ENCODE data around the gene NEIL1.

The NEIL1 gene

DNA sequence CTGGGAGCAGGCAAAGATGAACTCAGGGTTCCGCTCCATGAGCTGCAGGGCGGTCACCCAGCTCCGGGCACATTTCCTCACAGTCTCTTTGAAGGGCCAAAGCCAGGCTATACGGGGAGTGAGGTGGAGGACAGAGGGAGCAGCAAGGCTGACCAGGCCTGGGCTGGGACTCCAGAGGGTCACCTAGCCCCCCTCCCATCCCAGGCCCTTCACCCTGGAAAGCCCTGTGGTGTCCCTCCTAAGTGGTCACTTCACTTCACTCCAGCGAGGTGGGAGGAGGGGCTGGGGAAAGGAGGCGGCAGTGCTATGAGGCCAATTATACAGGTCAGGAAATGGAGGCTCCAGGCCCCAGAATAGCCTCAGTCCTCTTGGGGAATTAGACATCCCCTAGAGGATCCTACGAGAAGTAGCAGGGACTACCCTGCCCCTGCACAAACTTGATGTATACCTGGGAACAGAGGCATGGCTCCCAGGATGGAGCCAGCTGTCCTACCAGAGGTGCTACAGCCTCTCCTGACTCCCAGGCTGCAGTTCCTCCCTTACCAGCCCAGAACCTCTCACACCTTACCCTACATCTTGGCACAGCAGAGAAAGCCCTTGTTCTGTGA lies 15.9 kb downstream of the NEIL1 start:
- peaks cover 2 to 8% (median 7%) of the 10 kb centered on the region in 5 donors for H3K4me1 ChIP-seq (ENCODE audit: control insufficient read depth in 5 of 5, insufficient read depth in 5 of 5, low read length in 5 of 5)
- H3K4me3 ChIP-seq (ENCODE audit: low read depth in 1 of 5, low read length in 5 of 5) = no peak overlapping the region
- no peaks in the 10 kb centered on the region for H3K9me3 ChIP-seq (ENCODE audit: control insufficient read depth in 5 of 5, low read length in 5 of 5)
- H3K27ac ChIP-seq (ENCODE audit: low read depth, low read length) = no peak overlapping the region
- no peak overlapping the region for H3K9ac ChIP-seq (ENCODE audit: low read length in 5 of 5)
- H3K36me3 ChIP-seq (ENCODE audit: control insufficient read depth in 5 of 5, insufficient read depth in 5 of 5, low read length in 5 of 5) = peaks cover 3 to 92% (median 90%) of the 10 kb centered on the region in 5 donors
- no peaks in the 10 kb centered on the region for H3K27me3 ChIP-seq (ENCODE audit: control insufficient read depth in 5 of 5, insufficient read depth in 4 of 5, low read length in 5 of 5)

GRCh38 chr15:75363786-75364185 lies 16.9 kb downstream of the NEIL1 start:
- Histone ChIP-seq H3K27ac (ENCODE audit: low read depth, low read length) (no peak overlapping the region), H3K27me3 (ENCODE audit: control insufficient read depth in 5 of 5, insufficient read depth in 4 of 5, low read length in 5 of 5) (no peaks in the 10 kb centered on the region), H3K9ac (ENCODE audit: low read length in 5 of 5) (no peak overlapping the region), H3K4me3 (ENCODE audit: low read depth in 1 of 5, low read length in 5 of 5) (no peak overlapping the region), H3K4me1 (ENCODE audit: control insufficient read depth in 5 of 5, insufficient read depth in 5 of 5, low read length in 5 of 5) (peaks cover 2 to 11% (median 9%) of the 10 kb centered on the region in 5 donors), H3K9me3 (ENCODE audit: control insufficient read depth in 5 of 5, low read length in 5 of 5) (no peaks in the 10 kb centered on the region), H3K36me3 (ENCODE audit: control insufficient read depth in 5 of 5, insufficient read depth in 5 of 5, low read length in 5 of 5) (peaks cover 3 to 81% (median 80%) of the 10 kb centered on the region in 5 donors)

DNA sequence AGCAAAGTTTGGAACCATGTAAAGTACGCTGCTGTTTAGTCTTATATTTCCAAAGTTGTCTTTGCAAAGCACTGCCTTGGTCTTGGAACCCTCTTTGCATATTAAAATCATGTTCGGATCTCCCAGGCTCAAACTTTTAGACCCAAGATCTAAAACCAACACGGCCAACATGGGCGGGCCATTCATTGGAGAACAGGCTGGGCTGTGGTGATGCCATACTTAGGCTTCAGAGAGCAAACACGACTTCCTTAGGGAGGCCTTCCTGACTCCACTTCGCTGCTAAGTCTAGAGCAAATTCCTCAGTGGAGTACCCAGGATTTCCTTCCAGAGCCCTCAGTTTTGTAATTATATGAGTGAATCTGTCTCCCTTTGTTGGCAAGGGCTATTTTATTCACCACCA lies 18.0 kb downstream of the NEIL1 start:
- H3K9ac ChIP-seq (ENCODE audit: low read length in 5 of 5) = no peak overlapping the region
- H3K9me3 ChIP-seq (ENCODE audit: control insufficient read depth in 5 of 5, low read length in 5 of 5) = no peaks in the 10 kb centered on the region
- H3K4me1 ChIP-seq (ENCODE audit: control insufficient read depth in 5 of 5, insufficient read depth in 5 of 5, low read length in 5 of 5) = peaks cover 5 to 22% (median 20%) of the 10 kb centered on the region in 5 donors
- H3K27ac ChIP-seq (ENCODE audit: low read depth, low read length) = no peak overlapping the region
- H3K36me3 ChIP-seq (ENCODE audit: control insufficient read depth in 5 of 5, insufficient read depth in 5 of 5, low read length in 5 of 5) = peaks cover 3 to 71% (median 69%) of the 10 kb centered on the region in 5 donors
- H3K4me3 ChIP-seq (ENCODE audit: low read depth in 1 of 5, low read length in 5 of 5) = no peak overlapping the region
- H3K27me3 ChIP-seq (ENCODE audit: control insufficient read depth in 5 of 5, insufficient read depth in 4 of 5, low read length in 5 of 5) = no peaks in the 10 kb centered on the region

DNA sequence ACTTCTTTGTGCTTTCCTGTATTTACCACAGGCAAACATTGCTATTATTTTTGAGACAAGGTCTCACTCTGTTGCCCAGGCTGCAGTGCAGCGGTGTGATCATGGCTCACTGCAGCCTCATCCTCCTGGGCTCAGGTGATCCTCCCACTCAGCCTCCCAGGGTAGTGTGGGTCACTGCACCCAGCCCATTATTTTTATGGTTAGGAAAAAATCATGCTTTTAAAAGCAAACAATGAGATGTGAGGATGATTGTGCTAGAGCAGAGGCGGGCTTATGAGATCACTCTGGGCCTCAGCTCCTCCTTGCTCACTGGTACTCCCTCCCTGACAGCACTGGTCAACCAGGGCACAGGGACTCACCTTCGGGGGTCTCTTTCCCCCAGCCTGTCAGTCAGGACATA lies 19.3 kb downstream of the NEIL1 start:
- peaks cover 7 to 62% (median 60%) of the 10 kb centered on the region in 5 donors for H3K36me3 ChIP-seq (ENCODE audit: control insufficient read depth in 5 of 5, insufficient read depth in 5 of 5, low read length in 5 of 5)
- no peak overlapping the region for H3K4me3 ChIP-seq (ENCODE audit: low read depth in 1 of 5, low read length in 5 of 5)
- H3K9ac ChIP-seq (ENCODE audit: low read length in 5 of 5) = no peak overlapping the region
- no peaks in the 10 kb centered on the region for H3K27me3 ChIP-seq (ENCODE audit: control insufficient read depth in 5 of 5, insufficient read depth in 4 of 5, low read length in 5 of 5)
- no peaks in the 10 kb centered on the region for H3K9me3 ChIP-seq (ENCODE audit: control insufficient read depth in 5 of 5, low read length in 5 of 5)
- H3K4me1 ChIP-seq (ENCODE audit: control insufficient read depth in 5 of 5, insufficient read depth in 5 of 5, low read length in 5 of 5) = peaks cover 5 to 27% (median 22%) of the 10 kb centered on the region in 5 donors
- H3K27ac ChIP-seq (ENCODE audit: low read depth, low read length) = no peak overlapping the region

- Histone ChIP-seq H3K4me1 (ENCODE audit: control insufficient read depth in 5 of 5, insufficient read depth in 5 of 5, low read length in 5 of 5) (peaks cover 5 to 27% (median 22%) of the 10 kb centered on the region in 5 donors), H3K27ac (ENCODE audit: low read depth, low read length) (peak overlapping the region; percentile 99), H3K4me3 (ENCODE audit: low read depth in 1 of 5, low read length in 5 of 5) (peak overlapping the region in 2 of 5 donors; percentile 67 to 82), H3K27me3 (ENCODE audit: control insufficient read depth in 5 of 5, insufficient read depth in 4 of 5, low read length in 5 of 5) (no peaks in the 10 kb centered on the region), H3K36me3 (ENCODE audit: control insufficient read depth in 5 of 5, insufficient read depth in 5 of 5, low read length in 5 of 5) (peaks cover 10 to 62% (median 60%) of the 10 kb centered on the region in 5 donors), H3K9me3 (ENCODE audit: control insufficient read depth in 5 of 5, low read length in 5 of 5) (no peaks in the 10 kb centered on the region), H3K9ac (ENCODE audit: low read length in 5 of 5) (peak overlapping the region in 2 of 5 donors; percentile 90 to 98)
Measured at GRCh38 chr15:75367006-75367405, 20.2 kb downstream of the NEIL1 start.

- H3K4me3 ChIP-seq (ENCODE audit: low read depth in 1 of 5, low read length in 5 of 5) = peak overlapping the region; percentile 67 to 88 (median 80)
- H3K27me3 ChIP-seq (ENCODE audit: control insufficient read depth in 5 of 5, insufficient read depth in 4 of 5, low read length in 5 of 5) = no peaks in the 10 kb centered on the region
- H3K36me3 ChIP-seq (ENCODE audit: control insufficient read depth in 5 of 5, insufficient read depth in 5 of 5, low read length in 5 of 5) = peaks cover 10 to 61% (median 57%) of the 10 kb centered on the region in 5 donors
- H3K9ac ChIP-seq (ENCODE audit: low read length in 5 of 5) = peak overlapping the region; percentile 63 to 99 (median 98)
- peak overlapping the region; percentile 99 for H3K27ac ChIP-seq (ENCODE audit: low read depth, low read length)
- no peaks in the 10 kb centered on the region for H3K9me3 ChIP-seq (ENCODE audit: control insufficient read depth in 5 of 5, low read length in 5 of 5)
- H3K4me1 ChIP-seq (ENCODE audit: control insufficient read depth in 5 of 5, insufficient read depth in 5 of 5, low read length in 5 of 5) = peaks cover 5 to 27% (median 22%) of the 10 kb centered on the region in 5 donors
Measured at GRCh38 chr15:75367406-75367912, 20.6 kb downstream of the NEIL1 start.

- H3K4me3 ChIP-seq (ENCODE audit: low read depth in 1 of 5, low read length in 5 of 5) = peak within 1 kb of the TSS; percentile 78 to 88 (median 81)
- H3K36me3 ChIP-seq (ENCODE audit: control insufficient read depth in 5 of 5, insufficient read depth in 5 of 5, low read length in 5 of 5) = peaks cover 10 to 60% (median 56%) of the 10 kb centered on the region in 5 donors
Measured at GRCh38 chr15:75367913-75368688, 21.3 kb downstream of the NEIL1 start, which contains the start of gene MAN2C1. TSS of gene MAN2C1 (minus strand) at chr15:75368607. CDS start at chr15:75368583, 24 bp downstream.

GRCh38 chr15:75368689-75369239 lies 21.9 kb downstream of the NEIL1 start:
- H3K9ac ChIP-seq (ENCODE audit: low read length in 5 of 5) = peak overlapping the region; percentile 90 to 99 (median 99)
- H3K4me1 ChIP-seq (ENCODE audit: control insufficient read depth in 5 of 5, insufficient read depth in 5 of 5, low read length in 5 of 5) = peaks cover 5 to 27% (median 22%) of the 10 kb centered on the region in 5 donors
- no peaks in the 10 kb centered on the region for H3K27me3 ChIP-seq (ENCODE audit: control insufficient read depth in 5 of 5, insufficient read depth in 4 of 5, low read length in 5 of 5)
- no peaks in the 10 kb centered on the region for H3K9me3 ChIP-seq (ENCODE audit: control insufficient read depth in 5 of 5, low read length in 5 of 5)
- peak overlapping the region; percentile 99 for H3K27ac ChIP-seq (ENCODE audit: low read depth, low read length)
- peaks cover 10 to 62% (median 58%) of the 10 kb centered on the region in 5 donors for H3K36me3 ChIP-seq (ENCODE audit: control insufficient read depth in 5 of 5, insufficient read depth in 5 of 5, low read length in 5 of 5)
- peak overlapping the region; percentile 78 to 88 (median 81) for H3K4me3 ChIP-seq (ENCODE audit: low read depth in 1 of 5, low read length in 5 of 5)

More at GRCh38 chr15:75367913-75368688, 21.3 kb downstream of the NEIL1 start, which contains the start of gene MAN2C1:
- Histone ChIP-seq H3K4me1 (ENCODE audit: control insufficient read depth in 5 of 5, insufficient read depth in 5 of 5, low read length in 5 of 5) (peaks cover 5 to 27% (median 22%) of the 10 kb centered on the region in 5 donors), H3K9me3 (ENCODE audit: control insufficient read depth in 5 of 5, low read length in 5 of 5) (no peaks in the 10 kb centered on the region), H3K9ac (ENCODE audit: low read length in 5 of 5) (peak within 1 kb of the TSS; percentile 90 to 99 (median 99)), H3K27me3 (ENCODE audit: control insufficient read depth in 5 of 5, insufficient read depth in 4 of 5, low read length in 5 of 5) (no peaks in the 10 kb centered on the region), H3K27ac (ENCODE audit: low read depth, low read length) (peak within 1 kb of the TSS; percentile 99)

GRCh38 chr15:75369897-75370581 lies 23.2 kb downstream of the NEIL1 start:
- H3K36me3 ChIP-seq (ENCODE audit: control insufficient read depth in 5 of 5, insufficient read depth in 5 of 5, low read length in 5 of 5) = peaks cover 19 to 60% (median 56%) of the 10 kb centered on the region in 5 donors
- H3K9ac ChIP-seq (ENCODE audit: low read length in 5 of 5) = peak overlapping the region in 2 of 5 donors; percentile 98 to 99
- peaks cover 5 to 27% (median 22%) of the 10 kb centered on the region in 5 donors for H3K4me1 ChIP-seq (ENCODE audit: control insufficient read depth in 5 of 5, insufficient read depth in 5 of 5, low read length in 5 of 5)
- H3K27ac ChIP-seq (ENCODE audit: low read depth, low read length) = peak overlapping the region; percentile 99
- H3K27me3 ChIP-seq (ENCODE audit: control insufficient read depth in 5 of 5, insufficient read depth in 4 of 5, low read length in 5 of 5) = no peaks in the 10 kb centered on the region
- peak overlapping the region in 1 of 5 donors; percentile 82 for H3K4me3 ChIP-seq (ENCODE audit: low read depth in 1 of 5, low read length in 5 of 5)
- H3K9me3 ChIP-seq (ENCODE audit: control insufficient read depth in 5 of 5, low read length in 5 of 5) = no peaks in the 10 kb centered on the region
